Left ventricle myocardium superior (tissue), 1 donor: ENCODE data around the gene ZFR2. TPM values are rescaled to one million over a fixed set of nuclear protein-coding genes. Genes with fewer than 3 reads are reported as not detected.
A peak's percentile ranks its signal among the peaks of the same experiment; 100 is the strongest.
"Not testable (repeated sequence)": the region's sequence is repeated elsewhere in the genome, so short reads cannot be mapped to it uniquely, and the experiment has no call there.

Experiments used
- ATAC-seq: fragments of 200-7000 bp; cut with Tn5 transposase; one replicate; pipeline ENCODE4 v1.9.1; 2020; ENCODE audit warnings: mild to moderate bottlenecking, moderate library complexity
- DNase-seq: peaks from one replicate; pipeline ENCODE4 v3.0.0-alpha.2; 2020
- intact Hi-C: fragments of 100-400 bp; cut with micrococcal nuclease; formaldehyde crosslinking; loops from one replicate; pipeline ENCODE4 v1.11.0; 2022
- long read RNA-seq: library from polyadenylated mRNA; unstranded; transcript quantifications from one replicate; pipeline ENCODE4 v2.0.0, GENCODE V29; 2021
- total RNA-seq: library from RNA; stranded (reverse); fragmentation: NEBNext Ultra II Directional; extraction: Animal tissue kit (Norgen Biotek cat#: 25700); gene quantifications from one replicate; pipeline ENCODE4 v1.2.1, GENCODE V29; 2021
- donor health status: DM: no; HTN: yes; CAD: no; lungs with severe emphysema.

The ZFR2 gene
- not detected for total RNA-seq
- long read RNA-seq = 0 reads

GRCh38 chr19:3868770-3869456, at the start of gene ZFR2:
Gene ZFR2, minus strand, starts transcription at chr19:3869038. Its CDS starts 21 bp downstream, at chr19:3869017.
- intact Hi-C loops = no loop called here
- DNase-seq = no peak
- no peak for ATAC-seq

- DNase-seq (no peak), ATAC-seq (no peak)
- intact Hi-C loops = no loop called here
Measured at GRCh38 chr19:3916033-3916432, 47.2 kb upstream of the ZFR2 start.

GRCh38 chr19:3914199-3914598, 45.4 kb upstream of the ZFR2 start:
- ATAC-seq = no peak
- intact Hi-C loops = no loop called here
- no peak for DNase-seq

GRCh38 chr19:3910105-3910504, 41.3 kb upstream of the ZFR2 start:
- ATAC-seq (no peak), DNase-seq (no peak)
- intact Hi-C loops = no loop called here

GRCh38 chr19:3908266-3909054, 39.6 kb upstream of the ZFR2 start:
- intact Hi-C loops = no loop called here
- DNase-seq = no peak
- ATAC-seq = no peak

- ATAC-seq = no peak
- DNase-seq = no peak
- intact Hi-C loops = no loop called here
Measured at GRCh38 chr19:3907626-3908265, 38.9 kb upstream of the ZFR2 start.

GRCh38 chr19:3904233-3904632, 35.4 kb upstream of the ZFR2 start:
- intact Hi-C loops = no loop called here
- ATAC-seq = no peak
- DNase-seq = no peak

- no peak for ATAC-seq
- no peak for DNase-seq
- intact Hi-C loops = no loop called here
Measured at GRCh38 chr19:3902317-3902973, 33.6 kb upstream of the ZFR2 start.

GRCh38 chr19:3899531-3900294, 30.9 kb upstream of the ZFR2 start:
- intact Hi-C loops = no loop called here
- ATAC-seq = peak; percentile 57
- DNase-seq = no peak

- intact Hi-C loops = no loop called here
- DNase-seq (no peak), ATAC-seq (no peak)
Measured at GRCh38 chr19:3898426-3898825, 29.6 kb upstream of the ZFR2 start.

GRCh38 chr19:3897936-3898335, 29.1 kb upstream of the ZFR2 start:
- intact Hi-C loops = no loop called here
- ATAC-seq (no peak), DNase-seq (no peak)

GRCh38 chr19:3895788-3896187, 26.9 kb upstream of the ZFR2 start:
- DNase-seq = no peak
- intact Hi-C loops = no loop called here

GRCh38 chr19:3894959-3895358, 26.1 kb upstream of the ZFR2 start:
- intact Hi-C loops, DNase-seq, ATAC-seq: not testable (repeated sequence)

More at GRCh38 chr19:3895788-3896187, 26.9 kb upstream of the ZFR2 start:
- no peak for ATAC-seq

- ATAC-seq (peak; percentile 87), DNase-seq (no peak)
- intact Hi-C loops = no loop called here
Measured at GRCh38 chr19:3893509-3894179, 24.8 kb upstream of the ZFR2 start.

GRCh38 chr19:3890591-3890990, 21.8 kb upstream of the ZFR2 start:
- ATAC-seq (no peak), DNase-seq (no peak)
- intact Hi-C loops = no loop called here

- intact Hi-C loops = no loop called here
- DNase-seq (no peak), ATAC-seq (no peak)
Measured at GRCh38 chr19:3882041-3882384, 13.2 kb upstream of the ZFR2 start.

- intact Hi-C loops = no loop called here
- no peak for DNase-seq
- ATAC-seq = no peak
Measured at GRCh38 chr19:3881272-3882040, 12.6 kb upstream of the ZFR2 start.
